Heart left ventricle (tissue), 16 donors: ENCODE measurements around the gene ZBTB34. TPM values are rescaled to one million over a fixed set of nuclear protein-coding genes. Genes with fewer than 3 reads are reported as not detected.

Experiments
- ATAC-seq, 4 donors: fragments of 200-7000 bp; cut with Tn5 transposase; one replicate each; pipeline ENCODE4 v1.9.1; 2020 to 2022; ENCODE audit warnings: moderate library complexity in 4 of 4, mild to moderate bottlenecking in 3 of 4, moderate number of reproducible peaks in 1 of 4
- DNase-seq, 5 donors: peaks; one replicate each; pipeline ENCODE4 v3.0.0-alpha.2; 2020
- H3K27ac ChIP-seq, 12 donors: fragments of 200-600 bp; sonication (generic) in 4 of 12; one replicate each; pipeline versions ENCODE4 v1.5.0 to v1.8.0; 2016 to 2022; ENCODE audit warnings: mild to moderate bottlenecking in 2 of 12
- H3K27me3 ChIP-seq, 9 donors: fragments of 200-600 bp; sonication (generic) in 2 of 9; one replicate each; pipeline versions ENCODE4 v1.5.1 to v1.8.0; 2016 to 2022; ENCODE audit warnings: mild to moderate bottlenecking in 3 of 9
- H3K36me3 ChIP-seq, 9 donors: fragments of 200-600 bp; sonication (generic) in 2 of 9; one replicate each; pipeline versions ENCODE4 v1.5.0 to v1.8.0; 2018 to 2022; ENCODE audit warnings: mild to moderate bottlenecking in 2 of 9
- H3K4me1 ChIP-seq, 12 donors: fragments of 200-600 bp; sonication (generic) in 4 of 12; one replicate each; pipeline versions ENCODE4 v1.5.0 to v1.8.0; 2016 to 2022; ENCODE audit warnings: mild to moderate bottlenecking in 3 of 12
- H3K4me3 ChIP-seq, 12 donors: fragments of 200-600 bp; sonication (generic) in 4 of 12; one replicate each; pipeline versions ENCODE4 v1.5.0 to v1.8.0; 2017 to 2022; ENCODE audit warnings: mild to moderate bottlenecking in 9 of 12, moderate library complexity in 4 of 12
- H3K9me3 ChIP-seq, 12 donors: fragments of 200-600 bp; sonication (generic) in 4 of 12; one replicate each; pipeline versions ENCODE4 v1.5.0 to v1.8.0; 2016 to 2022; ENCODE audit warnings: mild to moderate bottlenecking in 1 of 12
- CTCF ChIP-seq, 12 donors: fragments of 200-600 bp; sonication (generic) in 4 of 12; IDR thresholded peaks; one replicate each; pipeline versions ENCODE4 v1.5.0 to v1.8.0; 2018 to 2022; ENCODE audit warnings: antibody characterized with exemption in 12 of 12, mild to moderate bottlenecking in 5 of 12
- POLR2A ChIP-seq, 2 donors: fragments of 450-650 bp; IDR thresholded peaks; one replicate each; pipeline ENCODE4 v1.6.1; 2017; ENCODE audit warnings: antibody characterized with exemption in 2 of 2, mild to moderate bottlenecking in 2 of 2, moderate library complexity in 2 of 2
- WGBS, 4 donors: extraction: QIAGEN DNeasy Blood & Tissue Kit in 2 of 4; methylation state at CpG; one replicate each; pipeline versions ENCODE4 v1.1.5 to v1.1.7; 2013 to 2018; 5-methylcytosine and 5-hydroxymethylcytosine counted together
- intact Hi-C, 10 donors: fragments of 100-400 bp; cut with DNase I; formaldehyde crosslinking; loops; one replicate each; pipeline versions ENCODE4 v1.11.1 to v1.14.2; 2022
- polyA plus RNA-seq, 2 donors: library from polyadenylated mRNA; stranded (reverse); fragments of 200-250 nt; gene quantifications; one replicate each; pipeline ENCODE4 v1.2.3, GENCODE V29; 2013
- total RNA-seq, 9 donors: library from RNA; depleted of rRNA in 2 of 9; stranded (reverse); fragments of >200 nt in 2 of 9; fragmentation: NEBNext Ultra II Directional in 3 of 9; extraction: Animal tissue kit (Norgen Biotek cat#: 25700) in 3 of 9; gene quantifications; one replicate each; pipeline versions ENCODE4 v1.1.0 to v1.2.4, GENCODE V29; 2016 to 2023
- donor health status: ischemic (EF 13 %, LVEDD 7.1; RV severe dilation, severe dysfunction).
- donor health status: healthy with polysubstance abuse.
- donor health status: DM: no; HTN: yes; CAD: no.
- donor health status: DM: no; HTN: no; CAD: no.
- donor health status: ischemic (EF 25% LVEDD 6.9; RV normal size, moderate dysfunction).
- donor health status: ischemic (EF 25% LVEDD 5.7; RV mildly dilated, moderate dysfunction).
- donor health status: healthy.
- donor health status: DM: yes; HTN: yes; CAD: no.
- donor health status: ischemic (EF 35%, LVEDD 5.7; RV mildly dilated, moderate dysfunction).
- donor health status: nonischemic (EF 11% LVEDD 7.7; RV severe dilation, severe dysfunction).
- donor health status: DM: yes; HTN: yes; CAD: no.
- donor health status: PGD.
- donor health status: ischemic (EF 29% LVEDD 5.4; RV normal size, mild dysfunction).
- donor health status: nonischemic (EF 23%, LVEDD 6.1; RV moderate dilation, normal function).

ZBTB34 gene
- total and polyA plus RNA-seq, 11 donors = 2.2 to 8.2 (median 5.0) TPM

- 64 to 70% (median 67%) methylated on average over 6 of the region's 6 CpGs for WGBS, 4 donors
- no peaks in the 10 kb centered on the region for H3K4me1 ChIP-seq
Measured at GRCh38 chr9:126851286-126851880, 9.1 kb upstream of the ZBTB34 start.

GRCh38 chr9:126852086-126852688 lies 8.3 kb upstream of the ZBTB34 start:
- intact Hi-C loops = no loop called here
- ATAC-seq = no peak
- no peaks in the 10 kb centered on the region for H3K9me3 ChIP-seq
- TF ChIP-seq POLR2A (IDR thresholded peaks at IDR 0.05) (no peak), CTCF (IDR thresholded peaks at IDR 0.05) (no peak)
- H3K27me3 ChIP-seq = peaks cover 0 to 8% (median 0%) of the 10 kb centered on the region in 9 donors
- DNase-seq = no peak
- 34 to 45% (median 43%) methylated on average over 3 of the region's 3 CpGs for WGBS, 4 donors
- no peak overlapping the region for H3K27ac ChIP-seq
- H3K4me3 ChIP-seq = no peak overlapping the region
- H3K36me3 ChIP-seq = no peaks in the 10 kb centered on the region
- H3K4me1 ChIP-seq = no peaks in the 10 kb centered on the region

More at GRCh38 chr9:126851286-126851880, 9.1 kb upstream of the ZBTB34 start:
- TF ChIP-seq CTCF (IDR thresholded peaks at IDR 0.05) (no peak), POLR2A (IDR thresholded peaks at IDR 0.05) (no peak)
- no peak for DNase-seq
- Histone ChIP-seq H3K36me3 (no peaks in the 10 kb centered on the region), H3K4me3 (no peak overlapping the region), H3K27ac (no peak overlapping the region), H3K9me3 (no peaks in the 10 kb centered on the region), H3K27me3 (peaks cover 0 to 8% (median 0%) of the 10 kb centered on the region in 9 donors)
- ATAC-seq = no peak
- intact Hi-C loops = no loop called here

GRCh38 chr9:126853667-126854066 lies 6.8 kb upstream of the ZBTB34 start:
- no peak overlapping the region for H3K4me3 ChIP-seq
- no peaks in the 10 kb centered on the region for H3K4me1 ChIP-seq
- no peaks in the 10 kb centered on the region for H3K36me3 ChIP-seq
- TF ChIP-seq POLR2A (IDR thresholded peaks at IDR 0.05) (no peak), CTCF (IDR thresholded peaks at IDR 0.05) (no peak)
- 84 to 92% (median 88%) methylated on average over 5 of the region's 5 CpGs for WGBS, 4 donors
- peaks cover 0 to 8% (median 0%) of the 10 kb centered on the region in 9 donors for H3K27me3 ChIP-seq
- no peak for DNase-seq
- no peak for ATAC-seq
- H3K27ac ChIP-seq = no peak overlapping the region
- H3K9me3 ChIP-seq = no peaks in the 10 kb centered on the region
- intact Hi-C loops = no loop called here

- Histone ChIP-seq H3K4me3 (no peak overlapping the region), H3K27ac (no peak overlapping the region), H3K4me1 (peaks cover 0 to 4% (median 2%) of the 10 kb centered on the region in 12 donors), H3K9me3 (no peaks in the 10 kb centered on the region), H3K36me3 (no peaks in the 10 kb centered on the region), H3K27me3 (peaks cover 0 to 8% (median 0%) of the 10 kb centered on the region in 9 donors)
- TF ChIP-seq POLR2A (IDR thresholded peaks at IDR 0.05) = no peak
- TF ChIP-seq CTCF (IDR thresholded peaks at IDR 0.05) = no peak
- whole genome bisulfite sequencing, 4 donors = 34 to 61% (median 44%) methylated on average over 7 of the region's 7 CpGs
- no peak for ATAC-seq
- intact Hi-C loops = no loop called here
- DNase-seq = no peak
Measured at GRCh38 chr9:126854734-126855133, 5.7 kb upstream of the ZBTB34 start.
